Activated CD8-positive, alpha-beta memory T cell treated with anti-CD3 and anti-CD28 coated beads for 1 hour (primary cell): Measurements from ENCODE around the gene AKR1A1.
"Not testable (repeated sequence)": the region's sequence is repeated elsewhere in the genome, so short reads cannot be mapped to it uniquely, and the experiment has no call there.

ENCODE experiments used
- DNase-seq, 2 donors: peaks; one replicate each; pipeline ENCODE4 v3.0.0-alpha.2; 2020; ENCODE audit warnings: low read depth in 1 of 2; ENCODE audit errors: extremely low read depth in 1 of 2

The AKR1A1 gene

GRCh38 chr1:45569571-45569961 is 18.9 kb downstream of the AKR1A1 start:
- no peak for DNase-seq

- DNase-seq = peak; percentile 27 to 45
Measured at GRCh38 chr1:45569962-45570581, 19.4 kb downstream of the AKR1A1 start.

- no peak for DNase-seq
Measured at GRCh38 chr1:45570631-45571030, 20.0 kb downstream of the AKR1A1 start.

- no peak for DNase-seq
Measured at GRCh38 chr1:45573231-45573804, 22.7 kb downstream of the AKR1A1 start.

GRCh38 chr1:45574105-45574626 is 23.5 kb downstream of the AKR1A1 start:
- DNase-seq = no peak

GRCh38 chr1:45583264-45583665 is 32.6 kb downstream of the AKR1A1 start:
- peak; percentile 85 to 92 for DNase-seq

GRCh38 chr1:45583666-45584350 is 33.2 kb downstream of the AKR1A1 start, which contains the start of gene NASP:
TSS of gene NASP (plus strand) at chr1:45584041. CDS start at chr1:45584147, 106 bp downstream.
- peak; percentile 75 to 84 for DNase-seq

GRCh38 chr1:45584351-45585109 is 33.9 kb downstream of the AKR1A1 start:
- DNase-seq = peak; percentile 55 to 78

GRCh38 chr1:45585110-45585426 is 34.4 kb downstream of the AKR1A1 start:
- no peak for DNase-seq

- no peak for DNase-seq
Measured at GRCh38 chr1:45585496-45586075, 35.0 kb downstream of the AKR1A1 start.

GRCh38 chr1:45586769-45587168 is 36.1 kb downstream of the AKR1A1 start:
- no peak for DNase-seq

GRCh38 chr1:45589861-45590260 is 39.2 kb downstream of the AKR1A1 start:
- DNase-seq = no peak

- DNase-seq = no peak
Measured at GRCh38 chr1:45594412-45594811, 43.8 kb downstream of the AKR1A1 start.

- not testable (repeated sequence) for DNase-seq
Measured at GRCh38 chr1:45596765-45597164, 46.1 kb downstream of the AKR1A1 start.

GRCh38 chr1:45604239-45604638 is 53.6 kb downstream of the AKR1A1 start:
- DNase-seq = no peak

- no peak for DNase-seq
Measured at GRCh38 chr1:45607404-45608074, 56.9 kb downstream of the AKR1A1 start.

GRCh38 chr1:45608175-45609156 is 57.8 kb downstream of the AKR1A1 start:
- DNase-seq = no peak

GRCh38 chr1:45610589-45611226 is 60.1 kb downstream of the AKR1A1 start:
- DNase-seq = no peak
